ENCODE results near the gene PSMA7.

DNA sequence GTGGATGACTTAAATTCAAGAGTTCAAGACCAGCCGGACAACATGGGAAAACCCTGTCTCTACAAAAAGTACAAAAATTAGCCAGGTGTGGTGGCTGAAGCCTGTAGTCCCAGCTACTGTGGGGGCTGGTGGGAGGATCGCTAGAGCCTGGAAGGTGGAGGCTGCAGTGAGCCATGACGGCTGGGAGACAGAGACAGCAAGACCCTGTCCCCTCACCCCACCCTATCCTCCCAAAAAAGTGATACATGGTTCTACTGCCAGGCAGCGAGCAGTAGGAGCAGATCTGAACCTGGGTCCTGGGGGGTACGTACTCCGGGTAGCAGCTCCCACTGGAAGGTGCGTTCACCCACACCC is 2.2 kb downstream of the PSMA7 start:
- TF ChIP-seq EP300 (IDR thresholded peaks at IDR 0.05): no peak
- TF ChIP-seq, protein P1, sequence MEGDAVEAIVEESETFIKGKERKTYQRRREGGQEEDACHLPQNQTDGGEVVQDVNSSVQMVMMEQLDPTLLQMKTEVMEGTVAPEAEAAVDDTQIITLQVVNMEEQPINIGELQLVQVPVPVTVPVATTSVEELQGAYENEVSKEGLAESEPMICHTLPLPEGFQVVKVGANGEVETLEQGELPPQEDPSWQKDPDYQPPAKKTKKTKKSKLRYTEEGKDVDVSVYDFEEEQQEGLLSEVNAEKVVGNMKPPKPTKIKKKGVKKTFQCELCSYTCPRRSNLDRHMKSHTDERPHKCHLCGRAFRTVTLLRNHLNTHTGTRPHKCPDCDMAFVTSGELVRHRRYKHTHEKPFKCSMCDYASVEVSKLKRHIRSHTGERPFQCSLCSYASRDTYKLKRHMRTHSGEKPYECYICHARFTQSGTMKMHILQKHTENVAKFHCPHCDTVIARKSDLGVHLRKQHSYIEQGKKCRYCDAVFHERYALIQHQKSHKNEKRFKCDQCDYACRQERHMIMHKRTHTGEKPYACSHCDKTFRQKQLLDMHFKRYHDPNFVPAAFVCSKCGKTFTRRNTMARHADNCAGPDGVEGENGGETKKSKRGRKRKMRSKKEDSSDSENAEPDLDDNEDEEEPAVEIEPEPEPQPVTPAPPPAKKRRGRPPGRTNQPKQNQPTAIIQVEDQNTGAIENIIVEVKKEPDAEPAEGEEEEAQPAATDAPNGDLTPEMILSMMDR (IDR thresholded peaks at IDR 0.05): no peak

Data from ovary (tissue), 3 donors.